Lung microvascular endothelial cell (primary cell): ENCODE data around the gene LEMD3. TPM values are rescaled to one million over a fixed set of nuclear protein-coding genes. Genes with fewer than 3 reads are reported as not detected.

Source experiments
- DNase-seq, 2 donors: peaks; one replicate each; pipeline versions ENCODE4 v3.0.0 to v3.0.0-alpha.2; 2010; ENCODE audit warnings: low read depth in 2 of 2
- total RNA-seq: library from RNA; depleted of rRNA; stranded (reverse); fragments of >200 nt; gene quantifications from 2 replicates; pipeline ENCODE4 v1.2.1, GENCODE V29; 2014

The LEMD3 gene
- total RNA-seq, 1 donor from 2014 or later = 23.0 TPM

GRCh38 chr12:65168681-65169319, 583 bp upstream of the LEMD3 start:
- DNase-seq = no peak

GRCh38 chr12:65170209-65170881, 962 bp downstream of the LEMD3 start:
- DNase-seq = peak; percentile 53 to 83

GRCh38 chr12:65171073-65171472, 1.7 kb downstream of the LEMD3 start:
- no peak for DNase-seq

GRCh38 chr12:65171870-65172269, 2.5 kb downstream of the LEMD3 start:
- DNase-seq = peak in 1 of 2 donors; percentile 6

- DNase-seq = no peak
These were observed 6.0 kb downstream of the LEMD3 start for GRCh38 chr12:65175385-65175784.

GRCh38 chr12:65182012-65182739, 12.8 kb downstream of the LEMD3 start:
- DNase-seq = no peak

- no peak for DNase-seq
These were observed 14.9 kb downstream of the LEMD3 start for GRCh38 chr12:65184176-65184857.

- no peak for DNase-seq
These were observed 15.5 kb downstream of the LEMD3 start for GRCh38 chr12:65184858-65185229.

- DNase-seq = no peak
These were observed 18.3 kb downstream of the LEMD3 start for GRCh38 chr12:65187665-65188064.

GRCh38 chr12:65188179-65188701, 18.9 kb downstream of the LEMD3 start:
- no peak for DNase-seq

- no peak for DNase-seq
These were observed 19.8 kb downstream of the LEMD3 start for GRCh38 chr12:65189028-65189718.

- peak in 1 of 2 donors; percentile 36 for DNase-seq
These were observed 23.7 kb downstream of the LEMD3 start for GRCh38 chr12:65192963-65193516.

GRCh38 chr12:65194949-65195348, 25.6 kb downstream of the LEMD3 start:
- DNase-seq = no peak

GRCh38 chr12:65195387-65196055, 26.1 kb downstream of the LEMD3 start:
- no peak for DNase-seq

GRCh38 chr12:65196762-65197567, 27.6 kb downstream of the LEMD3 start:
- DNase-seq = no peak

GRCh38 chr12:65199604-65200003, 30.2 kb downstream of the LEMD3 start:
- no peak for DNase-seq

- peak; percentile 2 to 60 for DNase-seq
These were observed 30.8 kb downstream of the LEMD3 start for GRCh38 chr12:65200007-65200665.

- DNase-seq = no peak
These were observed 34.0 kb downstream of the LEMD3 start for GRCh38 chr12:65203376-65203775.
